HepG2 (cell line): ENCODE results near the gene ANKS1A. TPM values are rescaled to one million over a fixed set of nuclear protein-coding genes. Genes with fewer than 3 reads are reported as not detected.
A peak's percentile ranks its signal among the peaks of the same experiment; 100 is the strongest.

Experiments used
- KDM4B ChIP-seq: sonication (generic); formaldehyde crosslinking; IDR thresholded peaks from 2 replicates; pipeline ENCODE4 v1.4.0; 2020; ENCODE audit warnings: missing genetic modification reagents
- MTA1 ChIP-seq: sonication (generic); formaldehyde crosslinking; IDR thresholded peaks from 2 replicates; pipeline ENCODE4 v1.4.0; 2020; ENCODE audit warnings: missing genetic modification reagents, mild to moderate bottlenecking, borderline replicate concordance
- SOX5 ChIP-seq: IDR thresholded peaks from 2 replicates; pipeline ENCODE4 v1.6.1; 2016; ENCODE audit warnings: borderline replicate concordance
- TBP ChIP-seq: sonication (generic); formaldehyde crosslinking; IDR thresholded peaks from 2 replicates; pipeline ENCODE4 v1.5.0; 2020; ENCODE audit warnings: missing genetic modification reagents
- ZNF180 ChIP-seq: sonication (generic); formaldehyde crosslinking; IDR thresholded peaks from 2 replicates; pipeline ENCODE4 v1.4.0; 2020; ENCODE audit warnings: low read depth, missing genetic modification reagents, borderline replicate concordance
- ZNF496 ChIP-seq: sonication (generic); formaldehyde crosslinking; IDR thresholded peaks from 2 replicates; pipeline ENCODE4 v1.8.1; 2023; ENCODE audit warnings: mild to moderate bottlenecking, moderate library complexity, missing genetic modification reagents; ENCODE audit not compliant: insufficient replicate concordance
- ZNF501 ChIP-seq: sonication (generic); formaldehyde crosslinking; IDR thresholded peaks from 2 replicates; pipeline ENCODE4 v1.5.1; 2020; ENCODE audit warnings: mild to moderate bottlenecking, moderate library complexity, missing genetic modification reagents
- ZSCAN12 ChIP-seq: sonication (generic); formaldehyde crosslinking; IDR thresholded peaks from 2 replicates; pipeline ENCODE4 v1.9.0; 2021; ENCODE audit warnings: mild to moderate bottlenecking, missing genetic modification reagents
- polyA plus RNA-seq, 8 experiments: library from polyadenylated mRNA; depleted of rRNA in 3 of 8; stranded (reverse) in 7 of 8; unstranded in 1 of 8; fragments of >200 nt; fragmentation: Illumina TruSeq in 4 of 8; extraction: Trizol in 4 of 8; gene quantifications; 2 replicates each; pipeline versions ENCODE4 v1.2.1 to v1.2.3, GENCODE V29; 2011 to 2016; ENCODE audit warnings: low read depth in 4 of 8, missing spikeins in 1 of 8, mixed read lengths in 1 of 8; ENCODE audit not compliant: insufficient read depth in 1 of 8
- total RNA-seq, 5 experiments: library from RNA; depleted of rRNA; stranded (reverse); fragments of >200 nt; fragmentation: Illumina TruSeq; extraction: Trizol; gene quantifications; 2 replicates each; pipeline ENCODE4 v1.2.3, GENCODE V29; 2016; ENCODE audit warnings: low read depth in 1 of 5
- TF ChIP-seq, protein P1 (sequence below): sonication (generic); formaldehyde crosslinking; conservative IDR thresholded peaks from 2 replicates; pipeline ENCODE4 v1.8.0; 2022; ENCODE audit warnings: missing genetic modification reagents
- TF ChIP-seq, protein P2 (sequence below): sonication (generic); formaldehyde crosslinking; IDR thresholded peaks from 2 replicates; pipeline ENCODE4 v1.5.0; 2020; ENCODE audit warnings: missing genetic modification reagents
- TF ChIP-seq, protein P3 (sequence below): sonication (generic); formaldehyde crosslinking; IDR thresholded peaks from 2 replicates; pipeline ENCODE4 v1.5.0; 2020; ENCODE audit warnings: mild to moderate bottlenecking, missing genetic modification reagents
- TF ChIP-seq, protein P4 (sequence below): sonication (generic); formaldehyde crosslinking; IDR thresholded peaks from 2 replicates; pipeline ENCODE4 v1.8.1; 2023; ENCODE audit warnings: mild to moderate bottlenecking, missing genetic modification reagents
- TF ChIP-seq, protein P5 (sequence below): sonication (generic); IDR thresholded peaks from 2 replicates; pipeline ENCODE4 v1.6.1; 2016; ENCODE audit warnings: low read depth, borderline replicate concordance
- TF ChIP-seq, protein P6 (sequence below): sonication (generic); formaldehyde crosslinking; IDR thresholded peaks from 2 replicates; pipeline ENCODE4; 2020; ENCODE audit warnings: missing genetic modification reagents, mild to moderate bottlenecking, borderline replicate concordance

The ANKS1A gene
- total and polyA plus RNA-seq, 2 of the 13 experiments (the other 11 are each of a cell fraction or from before 2014, with no cell fraction given): 7.2 to 15.1 TPM

DNA sequence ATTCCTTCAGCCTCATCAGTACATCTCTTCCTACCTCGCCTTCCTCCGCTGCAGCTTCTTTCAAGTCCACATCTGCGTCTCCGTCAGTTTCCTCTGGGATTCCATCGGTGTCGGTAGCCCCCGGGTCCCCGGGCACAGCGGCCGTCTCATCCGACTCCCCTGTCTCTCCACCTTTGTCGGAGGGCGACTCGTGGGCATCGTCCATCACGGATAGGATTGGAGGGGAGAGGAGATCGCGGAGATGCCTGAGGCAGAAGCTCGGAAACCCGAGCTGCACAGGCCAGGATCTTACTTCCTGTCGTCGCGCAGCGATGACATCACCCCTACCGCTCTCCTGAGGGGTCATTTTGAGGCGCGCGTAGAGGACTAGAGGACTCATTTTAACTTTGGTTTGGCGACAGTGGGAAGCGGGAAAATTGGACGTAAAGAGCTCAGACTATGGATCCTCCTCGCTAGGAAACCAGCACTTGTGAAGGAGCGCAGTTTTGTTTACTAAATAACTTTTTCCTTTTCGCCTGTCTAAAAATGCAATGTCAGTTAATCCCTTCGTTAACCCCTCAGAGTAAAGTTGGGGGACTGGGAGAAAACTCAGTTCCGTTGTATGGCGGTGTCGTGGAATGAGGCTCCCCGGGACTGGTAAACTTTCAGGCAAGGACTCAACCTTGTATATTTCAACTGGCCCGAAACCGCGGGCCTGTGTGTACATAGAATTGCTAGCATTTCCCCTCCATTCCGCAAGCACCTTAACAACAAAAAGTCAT lies 1.1 kb upstream of the ANKS1A start, which contains the start of gene TAF11 (continued):
- TF ChIP-seq, protein P1, sequence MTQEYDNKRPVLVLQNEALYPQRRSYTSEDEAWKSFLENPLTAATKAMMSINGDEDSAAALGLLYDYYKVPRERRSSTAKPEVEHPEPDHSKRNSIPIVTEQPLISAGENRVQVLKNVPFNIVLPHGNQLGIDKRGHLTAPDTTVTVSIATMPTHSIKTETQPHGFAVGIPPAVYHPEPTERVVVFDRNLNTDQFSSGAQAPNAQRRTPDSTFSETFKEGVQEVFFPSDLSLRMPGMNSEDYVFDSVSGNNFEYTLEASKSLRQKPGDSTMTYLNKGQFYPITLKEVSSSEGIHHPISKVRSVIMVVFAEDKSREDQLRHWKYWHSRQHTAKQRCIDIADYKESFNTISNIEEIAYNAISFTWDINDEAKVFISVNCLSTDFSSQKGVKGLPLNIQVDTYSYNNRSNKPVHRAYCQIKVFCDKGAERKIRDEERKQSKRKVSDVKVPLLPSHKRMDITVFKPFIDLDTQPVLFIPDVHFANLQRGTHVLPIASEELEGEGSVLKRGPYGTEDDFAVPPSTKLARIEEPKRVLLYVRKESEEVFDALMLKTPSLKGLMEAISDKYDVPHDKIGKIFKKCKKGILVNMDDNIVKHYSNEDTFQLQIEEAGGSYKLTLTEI: no peak
- TF ChIP-seq, protein P2, sequence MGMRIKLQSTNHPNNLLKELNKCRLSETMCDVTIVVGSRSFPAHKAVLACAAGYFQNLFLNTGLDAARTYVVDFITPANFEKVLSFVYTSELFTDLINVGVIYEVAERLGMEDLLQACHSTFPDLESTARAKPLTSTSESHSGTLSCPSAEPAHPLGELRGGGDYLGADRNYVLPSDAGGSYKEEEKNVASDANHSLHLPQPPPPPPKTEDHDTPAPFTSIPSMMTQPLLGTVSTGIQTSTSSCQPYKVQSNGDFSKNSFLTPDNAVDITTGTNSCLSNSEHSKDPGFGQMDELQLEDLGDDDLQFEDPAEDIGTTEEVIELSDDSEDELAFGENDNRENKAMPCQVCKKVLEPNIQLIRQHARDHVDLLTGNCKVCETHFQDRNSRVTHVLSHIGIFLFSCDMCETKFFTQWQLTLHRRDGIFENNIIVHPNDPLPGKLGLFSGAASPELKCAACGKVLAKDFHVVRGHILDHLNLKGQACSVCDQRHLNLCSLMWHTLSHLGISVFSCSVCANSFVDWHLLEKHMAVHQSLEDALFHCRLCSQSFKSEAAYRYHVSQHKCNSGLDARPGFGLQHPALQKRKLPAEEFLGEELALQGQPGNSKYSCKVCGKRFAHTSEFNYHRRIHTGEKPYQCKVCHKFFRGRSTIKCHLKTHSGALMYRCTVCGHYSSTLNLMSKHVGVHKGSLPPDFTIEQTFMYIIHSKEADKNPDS (CRISPR knock-in tag): no peak
- TF ChIP-seq ZSCAN12 (CRISPR knock-in tag) (0 out of 2 replicates have a peak, but pooled peaks have one; percentile 10), ZNF501 (peak; percentile 84), MTA1 (CRISPR knock-in tag) (peak; percentile 24; the same call in 1 of the 2 replicates), TBP (CRISPR knock-in tag) (no peak), ZNF496 (CRISPR knock-in tag) (no peak), ZNF180 (no peak), KDM4B (no peak), SOX5 (CRISPR knock-in tag) (peak; percentile 77)
- TF ChIP-seq, protein P3, sequence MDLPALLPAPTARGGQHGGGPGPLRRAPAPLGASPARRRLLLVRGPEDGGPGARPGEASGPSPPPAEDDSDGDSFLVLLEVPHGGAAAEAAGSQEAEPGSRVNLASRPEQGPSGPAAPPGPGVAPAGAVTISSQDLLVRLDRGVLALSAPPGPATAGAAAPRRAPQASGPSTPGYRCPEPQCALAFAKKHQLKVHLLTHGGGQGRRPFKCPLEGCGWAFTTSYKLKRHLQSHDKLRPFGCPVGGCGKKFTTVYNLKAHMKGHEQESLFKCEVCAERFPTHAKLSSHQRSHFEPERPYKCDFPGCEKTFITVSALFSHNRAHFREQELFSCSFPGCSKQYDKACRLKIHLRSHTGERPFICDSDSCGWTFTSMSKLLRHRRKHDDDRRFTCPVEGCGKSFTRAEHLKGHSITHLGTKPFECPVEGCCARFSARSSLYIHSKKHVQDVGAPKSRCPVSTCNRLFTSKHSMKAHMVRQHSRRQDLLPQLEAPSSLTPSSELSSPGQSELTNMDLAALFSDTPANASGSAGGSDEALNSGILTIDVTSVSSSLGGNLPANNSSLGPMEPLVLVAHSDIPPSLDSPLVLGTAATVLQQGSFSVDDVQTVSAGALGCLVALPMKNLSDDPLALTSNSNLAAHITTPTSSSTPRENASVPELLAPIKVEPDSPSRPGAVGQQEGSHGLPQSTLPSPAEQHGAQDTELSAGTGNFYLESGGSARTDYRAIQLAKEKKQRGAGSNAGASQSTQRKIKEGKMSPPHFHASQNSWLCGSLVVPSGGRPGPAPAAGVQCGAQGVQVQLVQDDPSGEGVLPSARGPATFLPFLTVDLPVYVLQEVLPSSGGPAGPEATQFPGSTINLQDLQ (CRISPR knock-in tag): no peak
- TF ChIP-seq, protein P4, sequence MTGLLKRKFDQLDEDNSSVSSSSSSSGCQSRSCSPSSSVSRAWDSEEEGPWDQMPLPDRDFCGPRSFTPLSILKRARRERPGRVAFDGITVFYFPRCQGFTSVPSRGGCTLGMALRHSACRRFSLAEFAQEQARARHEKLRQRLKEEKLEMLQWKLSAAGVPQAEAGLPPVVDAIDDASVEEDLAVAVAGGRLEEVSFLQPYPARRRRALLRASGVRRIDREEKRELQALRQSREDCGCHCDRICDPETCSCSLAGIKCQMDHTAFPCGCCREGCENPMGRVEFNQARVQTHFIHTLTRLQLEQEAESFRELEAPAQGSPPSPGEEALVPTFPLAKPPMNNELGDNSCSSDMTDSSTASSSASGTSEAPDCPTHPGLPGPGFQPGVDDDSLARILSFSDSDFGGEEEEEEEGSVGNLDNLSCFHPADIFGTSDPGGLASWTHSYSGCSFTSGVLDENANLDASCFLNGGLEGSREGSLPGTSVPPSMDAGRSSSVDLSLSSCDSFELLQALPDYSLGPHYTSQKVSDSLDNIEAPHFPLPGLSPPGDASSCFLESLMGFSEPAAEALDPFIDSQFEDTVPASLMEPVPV: no peak
- TF ChIP-seq, protein P5, sequence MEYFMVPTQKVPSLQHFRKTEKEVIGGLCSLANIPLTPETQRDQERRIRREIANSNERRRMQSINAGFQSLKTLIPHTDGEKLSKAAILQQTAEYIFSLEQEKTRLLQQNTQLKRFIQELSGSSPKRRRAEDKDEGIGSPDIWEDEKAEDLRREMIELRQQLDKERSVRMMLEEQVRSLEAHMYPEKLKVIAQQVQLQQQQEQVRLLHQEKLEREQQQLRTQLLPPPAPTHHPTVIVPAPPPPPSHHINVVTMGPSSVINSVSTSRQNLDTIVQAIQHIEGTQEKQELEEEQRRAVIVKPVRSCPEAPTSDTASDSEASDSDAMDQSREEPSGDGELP: 0 out of 2 replicates have a peak, but pooled peaks have one; percentile 35
- TF ChIP-seq, protein P6, sequence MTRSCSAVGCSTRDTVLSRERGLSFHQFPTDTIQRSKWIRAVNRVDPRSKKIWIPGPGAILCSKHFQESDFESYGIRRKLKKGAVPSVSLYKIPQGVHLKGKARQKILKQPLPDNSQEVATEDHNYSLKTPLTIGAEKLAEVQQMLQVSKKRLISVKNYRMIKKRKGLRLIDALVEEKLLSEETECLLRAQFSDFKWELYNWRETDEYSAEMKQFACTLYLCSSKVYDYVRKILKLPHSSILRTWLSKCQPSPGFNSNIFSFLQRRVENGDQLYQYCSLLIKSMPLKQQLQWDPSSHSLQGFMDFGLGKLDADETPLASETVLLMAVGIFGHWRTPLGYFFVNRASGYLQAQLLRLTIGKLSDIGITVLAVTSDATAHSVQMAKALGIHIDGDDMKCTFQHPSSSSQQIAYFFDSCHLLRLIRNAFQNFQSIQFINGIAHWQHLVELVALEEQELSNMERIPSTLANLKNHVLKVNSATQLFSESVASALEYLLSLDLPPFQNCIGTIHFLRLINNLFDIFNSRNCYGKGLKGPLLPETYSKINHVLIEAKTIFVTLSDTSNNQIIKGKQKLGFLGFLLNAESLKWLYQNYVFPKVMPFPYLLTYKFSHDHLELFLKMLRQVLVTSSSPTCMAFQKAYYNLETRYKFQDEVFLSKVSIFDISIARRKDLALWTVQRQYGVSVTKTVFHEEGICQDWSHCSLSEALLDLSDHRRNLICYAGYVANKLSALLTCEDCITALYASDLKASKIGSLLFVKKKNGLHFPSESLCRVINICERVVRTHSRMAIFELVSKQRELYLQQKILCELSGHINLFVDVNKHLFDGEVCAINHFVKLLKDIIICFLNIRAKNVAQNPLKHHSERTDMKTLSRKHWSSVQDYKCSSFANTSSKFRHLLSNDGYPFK (CRISPR knock-in tag): peak; percentile 75
